ENCODE data around the gene RIN1. TPM values are rescaled to one million over a fixed set of nuclear protein-coding genes. Genes with fewer than 3 reads are reported as not detected.

RIN1 gene
- total and polyA plus RNA-seq, 2 of the 13 experiments (the other 11 are each of a cell fraction or from before 2014, with no cell fraction given) = 2.4 to 4.1 TPM

DNA sequence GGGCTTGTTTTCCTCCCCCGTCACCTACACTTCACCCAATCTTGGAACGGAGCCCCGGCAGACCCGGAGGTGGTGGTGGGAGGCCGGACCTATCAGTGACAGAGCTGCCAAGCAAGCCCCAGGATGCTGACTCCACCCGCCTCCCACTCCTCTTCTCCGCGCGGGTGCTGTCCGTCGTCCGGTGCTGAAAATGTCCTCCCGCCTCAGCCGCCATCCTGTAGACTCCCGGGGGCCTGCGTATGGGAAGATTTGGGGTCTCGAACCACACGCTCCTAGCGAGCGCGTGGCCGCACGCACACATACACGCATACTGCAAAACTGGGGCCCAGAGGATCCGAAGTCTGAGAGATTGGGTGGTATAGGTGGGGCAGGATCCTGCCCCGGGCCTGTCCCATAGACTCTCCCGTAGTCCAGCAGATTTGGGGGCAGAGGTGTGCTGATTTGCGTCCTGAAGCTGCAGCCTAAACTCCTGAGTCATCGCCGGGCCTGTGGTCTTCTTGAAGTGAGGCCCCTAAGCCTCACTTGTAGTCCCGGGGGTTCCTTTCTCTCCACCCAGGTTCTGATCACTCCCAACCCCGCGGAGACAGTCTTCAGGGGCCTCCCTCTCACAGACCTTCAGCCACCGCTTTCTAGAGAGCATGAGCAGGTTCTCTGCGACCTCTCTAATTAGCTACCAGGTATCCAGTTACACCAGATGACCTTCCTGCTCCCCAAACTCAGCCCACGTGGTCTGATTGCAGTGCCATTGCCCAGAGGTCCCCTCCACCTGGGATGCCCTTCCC, 46.5 kb downstream of the RIN1 start (continued):
- TF ChIP-seq ZNF569 (CRISPR knock-in tag; IDR thresholded peaks at IDR 0.05; ENCODE audit: borderline replicate concordance) (no peak), RBM39 (IDR thresholded peaks at IDR 0.05; ENCODE audit: low read depth, low read length, poor library complexity, severe bottlenecking) (no peak), SSRP1 (CRISPR knock-in tag; IDR thresholded peaks at IDR 0.05) (0 out of 2 replicates have a peak, but pooled peaks have one; percentile 38), YY1 (IDR thresholded peaks at IDR 0.05; ENCODE audit: insufficient read depth, insufficient replicate concordance, low read depth, low read length) (peak; percentile 53), ZFP36L1 (CRISPR knock-in tag; IDR thresholded peaks at IDR 0.05) (no peak), HOXA5 (CRISPR knock-in tag; IDR thresholded peaks at IDR 0.05) (peak; percentile 91), ZNF550 (CRISPR knock-in tag; IDR thresholded peaks at IDR 0.05; ENCODE audit: borderline replicate concordance) (no peak), ZSCAN25 (CRISPR knock-in tag; IDR thresholded peaks at IDR 0.05) (peak; percentile 62; the same call in 1 of the 2 replicates), ZBTB20 (CRISPR knock-in tag; IDR thresholded peaks at IDR 0.05; ENCODE audit: borderline replicate concordance, low read depth) (peak; percentile 83; the same call in 1 of the 2 replicates), NBN (conservative IDR thresholded peaks at IDR 0.05) (no peak), KLF12 (CRISPR knock-in tag; IDR thresholded peaks at IDR 0.05; ENCODE audit: borderline replicate concordance) (no peak), KDM2A (CRISPR knock-in tag; IDR thresholded peaks at IDR 0.05; ENCODE audit: borderline replicate concordance, low read depth) (no peak), SP4 (CRISPR knock-in tag; IDR thresholded peaks at IDR 0.05) (no peak; the same call in 1 of the 2 replicates), ZNF619 (CRISPR knock-in tag; IDR thresholded peaks at IDR 0.05) (no peak), ZBTB21 (CRISPR knock-in tag; IDR thresholded peaks at IDR 0.05) (no peak), NCOA5 (CRISPR knock-in tag; IDR thresholded peaks at IDR 0.05) (no peak), BORCS8-MEF2B (CRISPR knock-in tag; IDR thresholded peaks at IDR 0.05) (peak; percentile 57; the same call in 1 of the 2 replicates), PAWR (CRISPR knock-in tag; IDR thresholded peaks at IDR 0.05; ENCODE audit: borderline replicate concordance) (no peak)
- TF ChIP-seq, protein P1, sequence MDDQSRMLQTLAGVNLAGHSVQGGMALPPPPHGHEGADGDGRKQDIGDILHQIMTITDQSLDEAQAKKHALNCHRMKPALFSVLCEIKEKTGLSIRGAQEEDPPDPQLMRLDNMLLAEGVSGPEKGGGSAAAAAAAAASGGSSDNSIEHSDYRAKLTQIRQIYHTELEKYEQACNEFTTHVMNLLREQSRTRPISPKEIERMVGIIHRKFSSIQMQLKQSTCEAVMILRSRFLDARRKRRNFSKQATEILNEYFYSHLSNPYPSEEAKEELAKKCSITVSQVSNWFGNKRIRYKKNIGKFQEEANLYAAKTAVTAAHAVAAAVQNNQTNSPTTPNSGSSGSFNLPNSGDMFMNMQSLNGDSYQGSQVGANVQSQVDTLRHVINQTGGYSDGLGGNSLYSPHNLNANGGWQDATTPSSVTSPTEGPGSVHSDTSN (CRISPR knock-in tag; IDR thresholded peaks at IDR 0.05; ENCODE audit: borderline replicate concordance) = no peak
- TF ChIP-seq, protein P2, sequence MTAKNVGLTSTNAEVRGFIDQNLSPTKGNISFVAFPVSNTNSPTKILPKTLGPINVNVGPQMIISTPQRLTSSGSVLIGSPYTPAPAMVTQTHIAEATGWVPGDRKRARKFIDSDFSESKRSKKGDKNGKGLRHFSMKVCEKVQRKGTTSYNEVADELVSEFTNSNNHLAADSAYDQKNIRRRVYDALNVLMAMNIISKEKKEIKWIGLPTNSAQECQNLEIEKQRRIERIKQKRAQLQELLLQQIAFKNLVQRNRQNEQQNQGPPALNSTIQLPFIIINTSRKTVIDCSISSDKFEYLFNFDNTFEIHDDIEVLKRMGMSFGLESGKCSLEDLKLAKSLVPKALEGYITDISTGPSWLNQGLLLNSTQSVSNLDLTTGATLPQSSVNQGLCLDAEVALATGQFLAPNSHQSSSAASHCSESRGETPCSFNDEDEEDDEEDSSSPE (CRISPR knock-in tag; IDR thresholded peaks at IDR 0.05) = no peak
- TF ChIP-seq, protein P3, sequence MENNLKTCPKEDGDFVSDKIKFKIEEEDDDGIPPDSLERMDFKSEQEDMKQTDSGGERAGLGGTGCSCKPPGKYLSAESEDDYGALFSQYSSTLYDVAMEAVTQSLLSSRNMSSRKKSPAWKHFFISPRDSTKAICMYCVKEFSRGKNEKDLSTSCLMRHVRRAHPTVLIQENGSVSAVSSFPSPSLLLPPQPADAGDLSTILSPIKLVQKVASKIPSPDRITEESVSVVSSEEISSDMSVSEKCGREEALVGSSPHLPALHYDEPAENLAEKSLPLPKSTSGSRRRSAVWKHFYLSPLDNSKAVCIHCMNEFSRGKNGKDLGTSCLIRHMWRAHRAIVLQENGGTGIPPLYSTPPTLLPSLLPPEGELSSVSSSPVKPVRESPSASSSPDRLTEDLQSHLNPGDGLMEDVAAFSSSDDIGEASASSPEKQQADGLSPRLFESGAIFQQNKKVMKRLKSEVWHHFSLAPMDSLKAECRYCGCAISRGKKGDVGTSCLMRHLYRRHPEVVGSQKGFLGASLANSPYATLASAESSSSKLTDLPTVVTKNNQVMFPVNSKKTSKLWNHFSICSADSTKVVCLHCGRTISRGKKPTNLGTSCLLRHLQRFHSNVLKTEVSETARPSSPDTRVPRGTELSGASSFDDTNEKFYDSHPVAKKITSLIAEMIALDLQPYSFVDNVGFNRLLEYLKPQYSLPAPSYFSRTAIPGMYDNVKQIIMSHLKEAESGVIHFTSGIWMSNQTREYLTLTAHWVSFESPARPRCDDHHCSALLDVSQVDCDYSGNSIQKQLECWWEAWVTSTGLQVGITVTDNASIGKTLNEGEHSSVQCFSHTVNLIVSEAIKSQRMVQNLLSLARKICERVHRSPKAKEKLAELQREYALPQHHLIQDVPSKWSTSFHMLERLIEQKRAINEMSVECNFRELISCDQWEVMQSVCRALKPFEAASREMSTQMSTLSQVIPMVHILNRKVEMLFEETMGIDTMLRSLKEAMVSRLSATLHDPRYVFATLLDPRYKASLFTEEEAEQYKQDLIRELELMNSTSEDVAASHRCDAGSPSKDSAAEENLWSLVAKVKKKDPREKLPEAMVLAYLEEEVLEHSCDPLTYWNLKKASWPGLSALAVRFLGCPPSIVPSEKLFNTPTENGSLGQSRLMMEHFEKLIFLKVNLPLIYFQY (CRISPR knock-in tag; IDR thresholded peaks at IDR 0.05; ENCODE audit: borderline replicate concordance) = 0 out of 2 replicates have a peak, but pooled peaks have one; percentile 1
- TF ChIP-seq, protein P4, sequence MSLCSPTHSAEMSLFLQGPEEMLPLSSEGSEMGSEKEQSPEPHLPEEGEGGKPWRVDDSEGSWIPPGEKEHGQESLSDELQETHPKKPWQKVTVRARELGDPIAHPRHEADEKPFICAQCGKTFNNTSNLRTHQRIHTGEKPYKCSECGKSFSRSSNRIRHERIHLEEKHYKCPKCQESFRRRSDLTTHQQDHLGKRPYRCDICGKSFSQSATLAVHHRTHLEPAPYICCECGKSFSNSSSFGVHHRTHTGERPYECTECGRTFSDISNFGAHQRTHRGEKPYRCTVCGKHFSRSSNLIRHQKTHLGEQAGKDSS (CRISPR knock-in tag; IDR thresholded peaks at IDR 0.05; ENCODE audit: borderline replicate concordance, low read depth) = peak; percentile 72; the same call in 1 of the 2 replicates

All from HepG2 (cell line).